ENCODE results near the gene TEX53. TPM values are rescaled to one million over a fixed set of nuclear protein-coding genes. Genes with fewer than 3 reads are reported as not detected.

The TEX53 gene
- total RNA-seq, 1 donor from 2014 or later, result not detected

DNA sequence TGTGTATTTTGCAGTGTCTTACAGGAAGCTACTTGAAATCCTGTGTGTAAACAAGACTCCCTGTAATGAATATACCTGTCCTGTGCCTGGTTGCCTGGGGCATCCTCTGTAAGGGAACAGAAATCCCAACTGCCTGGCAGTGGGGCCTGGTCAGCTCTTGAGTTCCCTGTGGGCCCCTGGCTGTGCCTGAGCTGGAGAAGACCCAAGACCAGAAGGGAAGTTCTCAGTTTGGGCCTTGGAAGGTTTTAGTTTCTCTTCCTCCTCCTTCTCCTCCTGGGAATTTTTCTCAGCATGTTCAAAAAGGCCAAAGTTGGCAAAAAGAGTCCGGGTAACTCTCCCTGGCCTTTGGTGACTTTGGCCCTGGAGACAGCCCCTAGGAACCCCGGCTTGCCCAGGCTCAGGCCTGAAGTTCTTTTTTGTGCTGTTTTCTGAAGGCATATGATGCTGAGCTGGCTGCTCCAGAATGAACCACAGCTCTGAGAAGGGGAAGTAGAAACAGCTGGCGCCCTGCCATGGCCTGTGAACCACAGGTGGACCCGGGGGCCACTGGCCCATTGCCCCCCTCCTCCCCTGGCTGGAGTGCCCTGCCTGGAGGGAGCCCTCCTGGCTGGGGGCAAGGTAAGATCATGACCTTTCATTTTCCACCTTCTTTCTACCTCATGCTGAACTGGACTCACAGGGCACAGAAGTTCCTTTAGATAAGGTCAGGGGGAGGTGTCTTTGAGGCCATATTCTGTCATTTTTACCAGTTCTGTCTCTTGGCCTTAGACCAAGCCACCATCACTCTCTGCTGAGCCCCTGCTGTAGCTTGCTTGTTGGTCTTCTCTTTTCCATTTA, 40.7 kb downstream of the TEX53 start:
- TF ChIP-seq, protein P1, sequence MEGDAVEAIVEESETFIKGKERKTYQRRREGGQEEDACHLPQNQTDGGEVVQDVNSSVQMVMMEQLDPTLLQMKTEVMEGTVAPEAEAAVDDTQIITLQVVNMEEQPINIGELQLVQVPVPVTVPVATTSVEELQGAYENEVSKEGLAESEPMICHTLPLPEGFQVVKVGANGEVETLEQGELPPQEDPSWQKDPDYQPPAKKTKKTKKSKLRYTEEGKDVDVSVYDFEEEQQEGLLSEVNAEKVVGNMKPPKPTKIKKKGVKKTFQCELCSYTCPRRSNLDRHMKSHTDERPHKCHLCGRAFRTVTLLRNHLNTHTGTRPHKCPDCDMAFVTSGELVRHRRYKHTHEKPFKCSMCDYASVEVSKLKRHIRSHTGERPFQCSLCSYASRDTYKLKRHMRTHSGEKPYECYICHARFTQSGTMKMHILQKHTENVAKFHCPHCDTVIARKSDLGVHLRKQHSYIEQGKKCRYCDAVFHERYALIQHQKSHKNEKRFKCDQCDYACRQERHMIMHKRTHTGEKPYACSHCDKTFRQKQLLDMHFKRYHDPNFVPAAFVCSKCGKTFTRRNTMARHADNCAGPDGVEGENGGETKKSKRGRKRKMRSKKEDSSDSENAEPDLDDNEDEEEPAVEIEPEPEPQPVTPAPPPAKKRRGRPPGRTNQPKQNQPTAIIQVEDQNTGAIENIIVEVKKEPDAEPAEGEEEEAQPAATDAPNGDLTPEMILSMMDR (IDR thresholded peaks at IDR 0.05), result no peak
- no peak for TF ChIP-seq POLR2AphosphoS5 (IDR thresholded peaks at IDR 0.05; ENCODE audit: insufficient read depth in 1 of 2, low read depth in 1 of 2)
- no peak for TF ChIP-seq POLR2A (IDR thresholded peaks at IDR 0.05)
- H3K27me3 ChIP-seq, result no peaks in the 10 kb centered on the region
- H3K27ac ChIP-seq, result no peak overlapping the region
- no peak overlapping the region for H3K4me3 ChIP-seq
- H3K4me1 ChIP-seq, result peaks cover 23% of the 10 kb centered on the region
- no peaks in the 10 kb centered on the region for H3K9me3 ChIP-seq
- no peaks in the 10 kb centered on the region for H3K36me3 ChIP-seq
- intact Hi-C loops (cut with DNase I), result no loop called here
- no peak for DNase-seq (ENCODE audit: extremely low spot score in 2 of 2)

DNA sequence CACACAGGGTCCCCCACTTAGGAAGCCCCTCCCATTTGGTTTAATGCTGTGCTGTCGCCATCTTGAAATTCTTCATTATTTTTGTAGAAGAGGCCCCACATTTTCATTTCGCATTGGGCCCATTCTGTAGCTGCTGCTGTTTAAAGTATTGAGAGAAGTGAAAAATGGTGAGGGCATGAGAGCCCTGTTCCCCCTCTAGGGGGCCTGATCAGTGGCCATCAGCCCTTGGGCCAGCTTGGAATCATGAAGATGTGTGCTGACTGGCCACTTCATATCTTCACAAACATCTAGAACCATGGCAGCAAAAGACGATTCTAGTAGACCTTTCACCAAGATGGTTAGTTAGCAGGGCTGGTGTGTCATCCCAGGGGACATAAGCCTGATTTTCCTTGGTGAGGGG, 43.2 kb downstream of the TEX53 start:
- no peaks in the 10 kb centered on the region for H3K27me3 ChIP-seq
- TF ChIP-seq, protein P1 (IDR thresholded peaks at IDR 0.05), result no peak
- TF ChIP-seq POLR2A (IDR thresholded peaks at IDR 0.05) (no peak), POLR2AphosphoS5 (IDR thresholded peaks at IDR 0.05; ENCODE audit: insufficient read depth in 1 of 2, low read depth in 1 of 2) (no peak)
- DNase-seq (ENCODE audit: extremely low spot score in 2 of 2), result no peak
- no peaks in the 10 kb centered on the region for H3K36me3 ChIP-seq
- intact Hi-C loops (cut with DNase I), result no loop called here
- H3K4me1 ChIP-seq, result peaks cover 26% of the 10 kb centered on the region
- H3K4me3 ChIP-seq, result no peak overlapping the region
- no peaks in the 10 kb centered on the region for H3K9me3 ChIP-seq
- no peak overlapping the region for H3K27ac ChIP-seq

DNA sequence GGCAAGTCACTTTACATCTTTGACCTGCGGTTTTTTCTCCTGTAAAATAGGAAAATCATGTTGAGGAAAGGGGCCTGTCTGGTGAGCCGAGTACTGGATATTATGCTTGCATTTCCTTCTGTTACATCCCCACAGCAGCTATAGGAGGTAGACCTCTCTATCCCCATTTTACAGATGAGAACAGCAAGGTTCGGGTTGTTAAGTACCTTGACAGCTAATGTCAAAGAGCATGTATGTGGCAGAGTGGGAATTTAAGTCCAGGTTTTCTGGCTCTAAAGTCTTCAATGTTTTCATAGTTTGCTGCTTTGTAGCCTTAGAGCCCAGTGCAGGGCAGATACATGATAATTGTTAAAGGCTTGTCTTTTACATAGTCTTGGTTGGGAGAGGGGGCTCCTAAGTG, 43.7 kb downstream of the TEX53 start:
- DNase-seq (ENCODE audit: extremely low spot score in 2 of 2), result no peak
- Histone ChIP-seq H3K36me3 (no peaks in the 10 kb centered on the region), H3K4me1 (peaks cover 26% of the 10 kb centered on the region), H3K9me3 (no peaks in the 10 kb centered on the region), H3K4me3 (no peak overlapping the region), H3K27me3 (no peaks in the 10 kb centered on the region), H3K27ac (no peak overlapping the region)
- intact Hi-C loops (cut with DNase I), result no loop called here
- TF ChIP-seq, protein P1 (IDR thresholded peaks at IDR 0.05), result no peak
- TF ChIP-seq POLR2A (IDR thresholded peaks at IDR 0.05), result no peak
- TF ChIP-seq POLR2AphosphoS5 (IDR thresholded peaks at IDR 0.05; ENCODE audit: insufficient read depth in 1 of 2, low read depth in 1 of 2), result no peak

DNA sequence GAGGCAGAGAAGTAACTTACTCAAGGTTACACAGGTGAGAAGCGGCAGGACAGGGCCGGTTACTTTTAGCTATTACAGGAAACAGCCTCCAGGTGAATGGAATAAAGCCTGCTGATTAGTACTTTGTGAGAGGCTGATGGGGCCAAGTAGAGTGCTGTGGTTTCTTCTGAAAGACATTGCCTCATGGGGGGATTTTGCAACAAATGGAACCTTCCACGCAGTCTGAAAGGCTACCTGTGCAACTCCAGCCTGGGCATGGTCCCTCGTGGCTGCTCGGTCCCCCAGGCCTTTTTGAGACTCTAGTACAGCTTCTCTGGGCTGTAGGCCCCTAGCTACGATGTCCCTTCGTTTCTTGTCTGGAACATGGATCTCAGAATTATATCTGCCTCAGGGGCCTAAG, 44.5 kb downstream of the TEX53 start:
- TF ChIP-seq POLR2A (IDR thresholded peaks at IDR 0.05) (no peak), POLR2AphosphoS5 (IDR thresholded peaks at IDR 0.05; ENCODE audit: insufficient read depth in 1 of 2, low read depth in 1 of 2) (no peak)
- TF ChIP-seq, protein P1 (IDR thresholded peaks at IDR 0.05), result no peak
- H3K27ac ChIP-seq, result peak overlapping the region; percentile 88
- H3K9me3 ChIP-seq, result no peaks in the 10 kb centered on the region
- no peaks in the 10 kb centered on the region for H3K27me3 ChIP-seq
- intact Hi-C loops (cut with DNase I), result no loop called here
- no peak for DNase-seq (ENCODE audit: extremely low spot score in 2 of 2)
- H3K4me1 ChIP-seq, result peaks cover 26% of the 10 kb centered on the region
- H3K36me3 ChIP-seq, result no peaks in the 10 kb centered on the region
- no peak overlapping the region for H3K4me3 ChIP-seq

DNA sequence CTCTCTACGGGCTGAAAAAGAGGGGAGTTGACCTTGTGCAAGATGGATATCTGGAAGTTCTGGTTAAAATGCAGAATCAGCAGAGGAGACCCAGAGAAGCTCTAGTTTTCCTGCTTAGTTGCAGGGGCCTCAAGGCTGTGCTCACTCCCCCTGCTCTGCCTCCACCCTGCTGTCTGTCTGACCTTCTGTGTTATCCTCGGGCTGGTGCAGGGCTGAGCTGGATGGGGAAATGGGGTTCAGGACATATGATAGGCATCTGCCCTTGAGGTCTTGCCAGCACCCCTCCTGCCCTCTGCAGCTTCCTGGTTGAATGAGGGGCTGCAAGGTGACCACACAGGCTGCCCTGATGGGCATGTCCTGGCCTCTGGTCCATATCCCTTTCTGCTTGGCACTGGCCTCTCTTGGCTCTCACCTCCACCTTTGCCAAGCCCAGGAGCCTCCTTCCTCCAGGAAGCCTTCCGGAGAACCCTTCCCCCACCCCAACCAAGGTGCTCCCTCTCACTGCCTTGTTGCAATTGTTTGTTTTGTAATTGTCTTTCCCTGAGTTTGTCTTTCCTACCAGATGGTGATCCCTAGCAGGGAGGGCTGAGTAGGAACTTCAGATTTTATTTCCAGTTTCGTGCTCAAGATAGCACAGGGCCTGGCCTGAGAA, 45.2 kb downstream of the TEX53 start:
- TF ChIP-seq POLR2AphosphoS5 (IDR thresholded peaks at IDR 0.05; ENCODE audit: insufficient read depth in 1 of 2, low read depth in 1 of 2) (no peak), POLR2A (IDR thresholded peaks at IDR 0.05) (no peak)
- TF ChIP-seq, protein P1 (IDR thresholded peaks at IDR 0.05), result no peak
- no peak for DNase-seq (ENCODE audit: extremely low spot score in 2 of 2)
- H3K4me1 ChIP-seq, result peaks cover 26% of the 10 kb centered on the region
- intact Hi-C loops (cut with DNase I), result no loop called here
- peak overlapping the region; percentile 73 to 80 for H3K4me3 ChIP-seq
- H3K27me3 ChIP-seq, result no peaks in the 10 kb centered on the region
- H3K9me3 ChIP-seq, result no peaks in the 10 kb centered on the region
- peak overlapping the region; percentile 88 for H3K27ac ChIP-seq
- H3K36me3 ChIP-seq, result no peaks in the 10 kb centered on the region

All from vagina (tissue), 2 donors.